GM18507 (cell line): ENCODE measurements around the gene ZP4.

Experiments
- DNase-seq: peaks from one replicate; pipeline ENCODE4 v3.0.0; 2011; ENCODE audit warnings: low read depth; ENCODE audit not compliant: insufficient read length; ENCODE audit errors: extremely low spot score
- FAIRE-seq: peaks from 2 replicates; lab custom pipeline; 2011; peaks lifted over from hg19 to GRCh38; lab: Jason Lieb, UNC

Gene ZP4

GRCh38 chr1:237834048-237834447 is 56.7 kb downstream of the ZP4 start:
- DNase-seq, result no peak
- FAIRE-seq, result no peak

GRCh38 chr1:237832858-237833257 is 57.9 kb downstream of the ZP4 start:
- no peak for FAIRE-seq

More at GRCh38 chr1:237832858-237833257, 57.9 kb downstream of the ZP4 start:
- DNase-seq, result no peak
